HG03439 (cell line): ENCODE results near the gene HSD17B2.

Source experiments
- ATAC-seq: cut with Tn5 transposase; IDR thresholded peaks from one replicate; pipeline ENCODE4 v1.9.1; 2021; ENCODE audit warnings: mild to moderate bottlenecking, moderate library complexity; ENCODE audit not compliant: unreplicated experiment

Gene HSD17B2

DNA sequence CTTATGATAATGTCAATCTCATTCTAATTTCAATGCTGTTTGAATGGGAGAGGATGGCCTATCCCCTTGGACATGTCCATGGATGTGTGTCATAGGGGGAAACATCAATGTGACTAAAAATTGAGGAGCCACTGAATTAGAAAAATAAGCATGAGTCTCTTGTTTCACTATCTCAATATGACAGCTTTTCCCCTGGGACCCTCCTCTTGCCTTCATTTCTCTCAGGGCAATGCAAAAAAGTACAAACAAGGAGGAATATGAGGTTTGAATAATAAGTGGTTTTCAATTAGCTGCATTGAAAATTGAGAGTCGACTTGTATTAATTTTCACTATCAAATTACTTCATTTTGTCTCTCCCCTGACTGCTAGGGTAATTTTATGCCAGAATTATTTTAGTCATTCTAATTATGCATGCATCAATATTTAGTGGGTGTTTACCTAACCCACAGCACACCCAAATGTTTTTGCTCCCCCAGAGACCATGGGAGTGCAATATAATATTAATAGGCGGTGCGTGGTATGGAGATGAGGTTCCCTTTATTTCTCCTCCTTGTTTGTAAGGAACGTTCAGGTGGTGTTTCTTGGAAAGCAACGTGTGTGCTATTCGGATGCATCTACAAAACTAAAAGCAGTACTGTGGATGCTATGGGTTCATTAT lies 17.0 kb upstream of the HSD17B2 start:
- ATAC-seq, result no peak

DNA sequence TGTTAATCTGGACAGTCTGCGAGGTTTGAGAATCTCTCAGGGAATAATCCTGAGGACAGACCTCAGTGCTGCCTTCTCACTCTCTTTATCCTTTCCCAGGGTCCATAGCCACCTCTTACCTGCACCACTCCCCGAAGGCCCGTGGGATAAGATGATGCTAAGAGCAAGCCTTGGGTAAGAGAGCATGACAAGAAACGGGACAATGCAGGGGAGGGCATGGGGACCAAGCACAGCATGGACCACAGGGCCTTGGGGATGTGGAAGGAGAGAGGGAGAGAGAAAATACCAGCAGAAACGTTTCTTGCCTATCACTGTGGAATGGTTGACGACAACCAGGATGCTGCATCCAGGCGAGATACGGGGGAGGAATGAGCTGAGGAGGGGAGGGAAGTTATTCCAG lies 15.5 kb upstream of the HSD17B2 start:
- ATAC-seq, result no peak

DNA sequence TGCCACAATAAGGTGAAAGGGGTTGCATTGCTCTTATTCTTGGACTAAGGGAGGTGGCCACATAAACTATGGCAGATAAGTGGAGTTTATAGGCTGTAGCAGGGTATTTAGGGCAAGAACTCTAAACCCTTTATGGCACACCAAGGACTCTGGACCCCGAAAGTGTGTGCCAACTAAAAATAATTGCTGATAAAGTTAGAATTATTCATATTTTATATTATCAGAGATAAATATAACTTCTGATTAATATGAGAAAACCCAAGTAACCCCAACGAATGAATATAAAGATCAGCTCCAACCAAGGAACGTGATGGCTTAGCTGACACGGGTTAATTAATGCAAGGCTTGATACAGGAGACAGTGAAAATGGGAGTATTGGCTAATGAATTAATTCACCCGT lies 15.0 kb upstream of the HSD17B2 start:
- ATAC-seq, result no peak

DNA sequence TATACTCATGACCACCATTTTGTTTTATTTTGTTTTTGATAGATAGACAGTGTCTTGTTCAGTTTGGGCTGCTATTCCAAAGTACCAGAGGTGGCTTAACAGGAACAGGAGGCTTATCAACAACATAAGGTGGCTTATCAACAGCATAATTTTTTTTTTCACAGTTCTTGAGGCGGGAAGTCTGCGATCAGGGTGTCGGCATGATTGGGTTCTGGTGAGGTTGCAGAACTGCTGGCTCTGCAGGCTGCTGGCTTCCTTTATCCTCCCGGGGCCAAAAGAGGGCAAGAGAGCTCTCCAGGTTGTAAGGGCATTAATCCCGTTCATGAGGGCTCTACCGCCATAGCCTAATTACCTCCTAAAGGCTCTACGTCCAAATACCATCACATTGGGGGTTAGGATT lies 11.8 kb upstream of the HSD17B2 start:
- ATAC-seq, result no peak

DNA sequence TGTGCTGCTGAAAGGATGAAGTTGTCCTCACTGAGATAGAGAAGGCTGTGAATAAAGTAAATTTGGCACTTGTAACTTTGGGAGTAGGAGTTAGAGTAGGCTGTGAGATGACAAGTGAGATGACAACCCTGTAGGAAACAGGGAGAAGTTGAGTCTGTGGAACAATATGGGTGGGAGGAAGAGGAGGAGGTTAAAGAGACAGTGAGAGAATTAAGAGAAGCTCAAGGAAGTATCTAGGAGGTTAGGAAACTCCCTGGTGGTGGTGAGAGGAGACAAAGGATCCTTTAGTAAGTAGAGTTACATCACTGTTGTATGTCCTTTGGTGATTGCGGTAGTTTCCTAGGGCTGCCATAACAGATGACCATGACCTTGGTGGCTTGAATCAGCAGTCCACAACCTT lies 10.7 kb upstream of the HSD17B2 start:
- ATAC-seq, result no peak

DNA sequence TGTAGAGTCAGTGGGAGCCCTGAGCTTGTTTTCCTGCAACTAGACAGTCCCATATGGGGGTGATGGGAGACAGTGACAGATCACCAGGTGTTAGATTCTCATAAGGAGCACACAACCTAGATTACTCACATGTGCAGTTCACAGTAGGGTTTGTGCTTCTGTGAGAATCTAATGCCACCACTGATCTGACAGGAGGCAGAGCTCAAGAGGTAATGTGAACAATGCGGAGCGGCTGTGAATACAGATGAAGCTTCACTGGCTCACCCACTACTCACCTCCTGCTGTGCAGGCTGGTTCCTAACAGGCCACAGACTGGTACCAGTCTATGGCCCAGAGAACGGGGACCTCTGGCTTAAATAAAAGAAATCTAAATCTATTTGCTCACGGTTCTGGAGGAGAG lies 10.2 kb upstream of the HSD17B2 start:
- no peak for ATAC-seq

DNA sequence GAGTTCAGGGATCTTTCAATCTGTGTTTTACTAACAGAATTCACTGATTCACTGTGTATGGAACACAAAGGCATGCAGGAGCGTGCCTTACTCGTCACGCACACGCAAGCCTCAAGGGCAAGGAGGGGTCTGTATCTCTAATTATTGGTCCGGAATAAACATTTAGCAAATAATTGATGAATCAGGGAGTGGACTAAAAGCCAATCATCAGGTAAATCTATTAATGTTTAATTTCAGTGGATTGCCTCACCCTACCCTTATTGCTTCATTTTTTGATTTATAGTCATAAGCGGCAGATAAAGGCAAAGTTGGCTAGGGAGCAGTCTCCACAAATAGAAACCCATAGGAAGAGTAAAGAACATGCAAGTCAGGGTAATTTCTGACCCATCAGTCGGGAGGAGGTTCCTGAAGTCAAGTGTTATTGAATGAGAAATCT lies 7.4 kb upstream of the HSD17B2 start:
- no peak for ATAC-seq

DNA sequence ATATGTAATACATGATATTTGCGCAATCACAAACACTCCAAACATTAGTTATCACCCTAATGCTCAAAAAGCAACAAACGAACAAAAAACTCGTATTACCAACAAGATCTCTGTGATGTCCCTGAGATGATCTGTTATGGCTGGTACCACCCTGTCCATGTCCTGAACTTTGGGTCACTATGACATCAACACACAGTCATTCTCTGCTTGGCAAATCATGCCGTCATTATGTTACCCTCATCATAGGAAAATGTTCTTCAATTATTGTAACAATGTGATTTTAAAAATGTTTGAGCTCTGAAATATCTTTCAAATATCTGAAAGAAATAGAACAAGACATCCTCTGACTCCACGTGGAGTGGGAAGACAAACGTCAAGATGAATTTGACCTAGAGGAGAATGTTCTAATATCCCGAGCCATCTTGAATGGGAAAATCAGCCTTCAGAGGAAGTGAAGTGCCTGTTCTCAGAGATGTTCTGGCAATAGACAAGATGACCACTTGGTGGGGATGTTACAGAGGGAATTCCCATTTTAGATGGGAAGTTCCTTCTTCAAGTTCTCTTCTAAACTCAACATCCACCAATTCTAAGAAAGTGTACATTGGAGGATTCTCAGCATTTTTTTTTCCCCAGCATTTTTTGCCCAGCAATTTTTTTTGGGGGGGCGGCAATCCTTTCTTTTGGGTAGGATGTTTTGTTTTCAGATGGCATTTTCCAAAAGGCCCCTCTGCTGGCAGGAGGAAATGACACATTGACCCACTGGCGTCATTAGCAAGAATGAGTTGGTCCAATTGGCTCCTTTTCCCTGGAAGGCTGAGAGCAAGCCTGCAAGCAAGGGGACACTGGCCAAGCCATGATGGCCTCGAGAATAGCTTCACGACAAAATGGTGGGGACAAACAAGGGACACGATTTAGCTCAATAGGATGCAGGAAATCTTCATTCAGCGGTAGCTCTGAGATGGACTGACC lies 3.7 kb upstream of the HSD17B2 start:
- no peak for ATAC-seq

DNA sequence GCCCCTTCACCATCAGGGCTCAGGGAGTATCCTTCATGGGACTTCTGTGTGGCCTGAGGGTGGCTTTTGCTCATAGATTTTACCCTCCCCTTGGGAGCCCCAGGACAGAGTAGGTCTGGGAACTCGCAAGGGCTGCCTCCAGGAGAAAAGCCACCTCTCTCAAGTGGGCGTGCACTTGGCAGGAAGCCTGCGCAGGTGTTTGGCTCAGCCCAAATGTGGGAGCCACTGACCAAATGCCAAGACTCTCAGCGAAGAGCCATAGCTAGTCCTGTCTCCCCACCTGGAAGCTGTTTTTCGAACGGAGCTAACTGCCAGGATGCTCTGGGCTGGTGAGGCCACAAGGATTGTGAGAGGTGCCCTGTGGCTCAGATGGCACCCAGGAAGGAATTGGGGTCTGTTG lies 2.0 kb upstream of the HSD17B2 start:
- ATAC-seq, result no peak

DNA sequence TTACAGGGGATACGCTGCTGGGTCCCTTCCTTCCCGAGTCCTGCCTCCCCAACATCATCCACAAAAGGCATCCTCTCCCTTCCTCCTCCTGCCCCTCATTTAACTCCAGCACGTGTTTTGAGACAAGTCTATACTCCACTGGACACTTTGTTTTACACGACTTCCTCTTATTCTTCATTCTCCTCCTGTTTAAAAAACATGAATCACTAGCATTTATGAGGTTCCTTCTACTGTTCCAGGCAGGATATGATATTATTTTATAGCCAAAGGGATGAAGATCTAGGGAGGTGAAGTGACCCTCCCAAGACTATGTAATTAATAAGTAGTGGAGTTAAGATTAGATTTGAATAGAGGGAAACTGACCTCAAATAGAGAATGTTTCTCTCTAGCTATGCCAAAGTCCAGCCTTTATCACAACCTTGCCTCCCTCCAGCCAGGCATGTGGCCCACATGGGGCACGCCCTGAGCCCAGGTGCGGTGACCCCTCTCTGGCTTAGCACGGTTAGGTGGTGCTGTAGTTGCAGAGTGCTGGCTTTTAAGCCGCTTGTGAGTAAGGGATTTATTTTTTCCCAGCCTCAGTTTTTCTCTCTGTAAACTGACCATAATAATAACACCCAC lies 1.3 kb upstream of the HSD17B2 start:
- no peak for ATAC-seq

DNA sequence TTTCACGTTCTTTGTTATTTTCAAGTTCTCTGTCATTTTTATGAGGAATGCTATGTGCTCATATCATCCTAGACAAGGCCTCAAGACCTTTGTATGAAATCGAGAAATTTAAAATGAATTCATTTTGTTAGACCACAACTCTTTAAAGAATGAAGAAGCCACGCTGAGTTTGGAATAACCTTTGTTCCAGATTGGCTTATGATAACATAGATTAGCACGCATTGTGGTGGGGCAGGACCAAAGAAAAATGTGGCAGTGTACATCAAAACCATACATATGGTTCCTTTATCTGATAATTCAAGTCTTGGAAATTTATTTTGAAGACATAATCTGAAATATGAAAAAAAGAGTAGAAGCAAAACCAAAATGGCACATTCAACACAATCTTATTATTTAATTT lies 2.2 kb downstream of the HSD17B2 start:
- ATAC-seq, result no peak

DNA sequence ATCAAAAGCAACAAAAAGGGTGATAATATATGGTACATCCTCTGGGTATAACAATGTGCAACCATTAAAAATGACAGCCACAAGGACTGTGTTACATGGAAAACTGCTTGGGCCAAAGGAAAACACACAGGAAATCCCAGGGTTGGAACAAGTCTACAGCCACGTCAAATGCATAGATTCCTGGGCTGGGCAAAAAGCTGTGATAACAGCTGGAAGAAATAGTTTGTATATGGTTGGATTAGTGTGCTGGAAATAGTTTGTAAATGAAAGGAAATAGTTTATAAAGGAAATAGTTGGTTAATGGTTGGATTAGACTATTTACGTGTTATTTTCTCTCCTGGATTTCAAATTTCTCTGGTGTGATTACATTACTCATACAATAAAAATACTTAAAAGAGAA lies 2.6 kb downstream of the HSD17B2 start:
- no peak for ATAC-seq

DNA sequence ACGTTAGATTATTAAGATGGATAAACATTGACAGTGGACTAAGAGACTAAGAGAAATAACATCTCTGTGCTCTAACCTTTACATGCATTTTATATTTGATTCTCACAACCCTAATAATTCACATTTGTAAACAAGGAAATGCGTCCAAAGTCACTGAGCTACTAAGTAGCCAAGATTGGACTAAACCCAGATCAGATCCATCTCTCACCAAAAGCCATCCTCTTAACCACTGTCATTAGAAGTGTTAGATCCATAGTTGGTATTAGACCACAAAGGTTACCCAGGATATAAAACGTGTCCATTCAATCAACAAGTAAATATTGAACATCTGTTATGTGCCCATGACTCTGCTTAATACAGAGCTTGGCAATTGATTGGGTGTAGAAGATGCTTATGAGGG lies 5.2 kb downstream of the HSD17B2 start:
- no peak for ATAC-seq

DNA sequence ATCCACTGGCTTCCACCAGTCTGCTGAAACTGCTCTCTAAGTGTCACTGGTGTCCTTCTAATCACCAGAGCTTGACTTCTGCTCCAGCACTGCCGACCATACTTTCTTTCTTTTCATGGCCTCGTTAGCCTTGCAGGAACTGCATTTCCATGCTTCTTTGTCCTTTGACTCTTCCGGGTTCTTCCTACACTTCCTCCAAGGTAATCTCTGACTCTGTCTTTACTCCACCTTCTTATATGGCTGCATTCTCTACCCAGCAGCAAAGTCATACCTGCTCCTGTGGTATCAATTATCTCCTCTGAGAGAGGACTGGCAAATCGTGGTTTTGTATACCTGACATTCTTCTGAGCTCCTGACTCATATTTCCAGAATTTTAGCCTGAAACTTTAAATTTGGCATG lies 6.5 kb downstream of the HSD17B2 start:
- ATAC-seq, result no peak

DNA sequence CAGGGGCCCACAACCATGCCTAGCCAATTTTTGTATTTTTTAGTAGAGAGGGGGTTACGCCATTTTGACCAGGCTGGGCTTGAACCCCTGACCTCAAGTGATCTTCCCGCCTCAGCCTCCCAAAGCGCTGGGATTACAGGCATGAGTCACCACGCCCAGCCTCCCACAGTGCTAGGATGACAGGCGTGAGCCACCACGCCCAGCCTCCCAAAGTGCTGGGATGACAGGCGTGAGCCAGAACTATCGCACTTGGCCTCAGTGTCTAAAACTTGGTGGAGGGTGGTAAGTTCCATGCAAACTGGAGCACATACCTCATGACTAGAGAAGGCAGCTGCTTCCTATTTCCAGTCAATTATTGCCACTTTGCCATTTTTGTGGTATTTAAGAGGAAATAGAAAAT lies 7.1 kb downstream of the HSD17B2 start:
- no peak for ATAC-seq

DNA sequence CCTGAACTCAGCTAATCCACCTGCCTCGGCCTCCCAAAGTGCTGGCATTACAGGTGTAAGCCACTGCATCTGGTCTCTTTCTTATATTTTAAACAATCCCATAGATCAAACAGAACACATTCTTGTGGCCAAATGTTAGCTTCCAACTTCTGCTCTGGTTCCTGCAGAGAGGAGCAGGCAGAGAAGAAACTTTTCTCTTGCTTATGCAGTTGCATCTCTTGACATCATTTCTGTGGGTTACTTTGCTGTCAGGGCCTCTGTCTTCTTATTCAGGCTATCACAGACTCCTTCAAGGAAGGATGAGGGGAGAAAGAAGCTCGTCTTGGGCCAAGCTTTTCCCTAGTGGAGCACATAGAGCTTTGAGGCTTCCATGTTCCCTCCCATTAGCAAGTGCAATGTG lies 7.8 kb downstream of the HSD17B2 start:
- ATAC-seq, result no peak

DNA sequence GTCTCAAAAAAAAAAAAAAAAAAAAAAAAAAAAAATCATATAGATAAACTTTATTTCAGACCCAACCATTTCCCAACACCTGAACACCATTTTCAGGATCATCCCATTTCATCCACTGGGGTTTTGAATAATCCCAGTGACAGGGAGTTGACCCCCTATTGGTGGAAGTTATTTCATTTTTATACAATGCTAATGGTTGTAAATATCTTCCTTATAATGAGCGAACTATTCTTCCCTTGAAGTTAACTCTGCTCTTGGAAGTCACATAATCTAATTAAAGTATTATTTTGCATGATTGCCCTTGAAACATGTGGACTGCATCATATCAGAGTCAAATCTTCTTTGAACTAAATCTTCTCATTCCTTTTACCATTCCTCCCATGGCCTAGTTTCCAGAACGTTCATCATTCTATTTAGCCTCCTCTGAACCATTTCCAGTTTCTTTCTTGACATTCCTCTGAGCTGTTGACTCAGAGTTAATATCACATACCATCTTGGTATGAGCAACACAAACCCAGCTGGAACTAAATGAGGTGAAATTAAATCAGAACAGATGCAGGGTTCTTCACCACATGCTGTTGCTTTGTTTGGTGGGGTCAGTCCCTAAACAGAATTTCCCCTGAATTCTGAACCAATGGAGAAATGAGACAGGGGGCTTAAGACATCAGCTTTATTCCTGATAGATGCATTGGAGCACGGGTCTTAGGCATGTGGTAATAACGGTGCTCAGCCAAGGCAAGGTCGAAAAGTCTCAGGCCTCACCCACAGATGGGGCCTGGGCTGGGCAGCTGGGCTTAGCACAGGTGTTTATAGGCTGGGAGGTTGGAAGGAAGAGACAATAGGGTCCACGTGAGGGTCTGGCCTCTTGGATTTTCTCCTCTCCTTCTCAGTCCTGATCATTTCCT lies 8.9 kb downstream of the HSD17B2 start:
- ATAC-seq, result no peak

DNA sequence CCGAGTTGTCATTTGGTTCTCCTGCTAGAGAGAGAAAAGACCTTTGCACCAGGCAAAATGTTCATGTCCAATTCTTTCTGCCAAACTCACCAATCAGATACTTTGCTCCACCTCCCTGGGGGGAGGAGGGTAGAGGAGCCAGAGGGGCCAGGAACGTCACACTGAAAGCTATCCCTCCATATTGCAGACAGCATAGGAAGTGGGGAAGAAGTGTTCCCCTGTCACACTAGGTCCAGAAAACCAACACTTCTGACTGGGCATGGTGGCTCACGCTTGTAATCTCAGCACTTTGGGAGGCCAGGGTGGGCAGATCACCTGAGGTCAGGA lies 9.5 kb downstream of the HSD17B2 start:
- no peak for ATAC-seq

DNA sequence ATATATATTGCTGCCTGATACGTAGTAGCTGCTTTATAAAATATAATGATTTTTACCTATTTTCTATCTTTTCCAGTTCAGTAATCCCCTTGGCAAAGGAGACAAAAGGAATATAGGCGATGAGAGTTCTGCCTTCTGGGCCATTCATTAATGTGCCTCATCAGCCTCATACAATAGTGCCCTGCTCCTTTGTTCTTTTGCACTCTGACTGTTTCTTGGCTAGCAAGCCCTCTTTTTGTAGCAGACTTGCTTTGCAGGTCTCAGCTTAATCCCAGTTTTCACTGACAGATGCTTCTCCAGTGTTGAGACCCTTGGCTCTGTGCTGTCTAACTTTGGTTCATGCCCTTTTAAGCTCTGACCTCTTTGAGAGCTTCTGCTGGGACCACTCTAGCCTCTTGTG lies 10.4 kb downstream of the HSD17B2 start:
- no peak for ATAC-seq

DNA sequence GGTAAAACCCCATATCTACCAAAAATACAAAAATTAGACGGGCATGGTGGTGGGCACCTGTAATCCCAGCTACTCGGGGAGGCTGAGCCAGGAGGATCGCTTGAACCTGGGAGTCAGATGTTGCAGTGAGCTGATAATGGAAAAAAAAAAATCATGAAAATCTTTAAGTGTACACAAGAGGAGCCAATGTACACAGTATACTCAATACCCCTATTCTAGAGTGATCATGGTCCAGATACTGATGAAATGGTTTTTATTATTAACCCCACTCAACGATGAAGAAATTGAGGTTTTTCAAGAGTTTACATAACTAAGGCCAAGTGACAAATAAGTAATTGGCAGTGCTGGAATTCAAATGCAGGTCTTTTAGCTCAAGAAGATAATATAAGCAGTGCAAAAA lies 11.5 kb downstream of the HSD17B2 start:
- ATAC-seq, result no peak

DNA sequence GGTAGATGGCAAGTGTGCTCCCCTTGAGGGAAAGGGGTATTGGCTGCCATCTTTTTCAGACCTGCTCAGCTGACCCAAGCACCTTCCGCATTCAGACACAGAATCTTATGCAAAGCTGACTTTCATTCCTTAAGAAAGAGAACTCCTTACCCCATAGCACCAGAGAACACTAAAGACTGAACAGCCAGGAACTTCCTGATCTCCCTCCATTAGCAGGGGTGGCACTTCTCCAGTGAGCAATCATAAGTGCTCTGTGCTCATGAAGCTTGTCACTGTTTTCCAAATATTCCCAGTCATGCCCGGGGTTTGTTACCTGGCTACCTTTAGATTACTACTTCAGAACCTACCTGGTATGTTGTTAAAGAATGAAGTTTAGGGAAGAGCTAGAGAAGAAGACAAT lies 11.9 kb downstream of the HSD17B2 start:
- no peak for ATAC-seq
